A673 (cell line): ENCODE measurements around the gene IQGAP2. TPM values are rescaled to one million over a fixed set of nuclear protein-coding genes. Genes with fewer than 3 reads are reported as not detected.
A peak's percentile ranks its signal among the peaks of the same experiment; 100 is the strongest.

Experiments used
- BruUV-seq: library from RNA; stranded (reverse); fragments of 400-500 nt; replicated peaks from 2 replicates; lab custom pipeline; 2021; lab: Mats Ljungman, UMichigan
- CTCF ChIA-PET: fragments of 300-600 bp; sonication (Branson Sonifier 250); formaldehyde crosslinking; loops from one replicate; lab custom pipeline; 2022; ENCODE audit warnings: antibody characterized with exemption; lab: Charles Lee
- POLR2A ChIA-PET: fragments of 300-600 bp; sonication (Branson Sonifier 250); formaldehyde crosslinking; loops from one replicate; lab custom pipeline; 2022; ENCODE audit warnings: antibody characterized with exemption; ENCODE audit not compliant: low non-redundant PET; lab: Charles Lee
- DNase-seq: peaks from one replicate; pipeline ENCODE4 v3.0.0-alpha.2; 2015; ENCODE audit warnings: low spot score
- H3K27ac ChIP-seq: fragments of 200-600 bp; sonication (generic); 2 replicates; pipeline ENCODE4 v1.5.1; 2016; ENCODE audit warnings: mixed run types, low read depth, mild to moderate bottlenecking, mixed read lengths, antibody characterized with exemption, low read length; ENCODE audit not compliant: poor library complexity, severe bottlenecking
- H3K27me3 ChIP-seq: fragments of 200-600 bp; sonication (generic); replicated peaks from 2 replicates; pipeline ENCODE4 v1.6.1; 2017; ENCODE audit warnings: mixed run types, low read depth, mild to moderate bottlenecking, mixed read lengths, antibody characterized with exemption, low read length; ENCODE audit not compliant: insufficient read depth, poor library complexity
- H3K36me3 ChIP-seq: fragments of 200-600 bp; sonication (generic); 2 replicates; pipeline ENCODE4 v1.6.1; 2016; ENCODE audit warnings: mixed run types, mild to moderate bottlenecking, mixed read lengths, antibody characterized with exemption, low read length; ENCODE audit not compliant: insufficient read depth, poor library complexity, severe bottlenecking
- H3K4me1 ChIP-seq: fragments of 200-600 bp; sonication (generic); 2 replicates; pipeline ENCODE4 v1.6.1; 2017; ENCODE audit warnings: mixed run types, mild to moderate bottlenecking, mixed read lengths, antibody characterized with exemption, low read length; ENCODE audit not compliant: insufficient read depth, poor library complexity, severe bottlenecking
- H3K4me3 ChIP-seq: fragments of 200-600 bp; sonication (generic); 2 replicates; pipeline ENCODE4 v1.5.1; 2016; ENCODE audit warnings: low read depth, mixed run types, mild to moderate bottlenecking, mixed read lengths, low read length; ENCODE audit not compliant: poor library complexity, severe bottlenecking
- H3K9me3 ChIP-seq: fragments of 200-600 bp; sonication (generic); 2 replicates; pipeline ENCODE4 v1.6.1; 2016; ENCODE audit warnings: mixed run types, low read depth, mild to moderate bottlenecking, mixed read lengths, antibody characterized with exemption, low read length; ENCODE audit not compliant: poor library complexity, severe bottlenecking
- EZH2 ChIP-seq: fragments of 200-600 bp; sonication (generic); IDR thresholded peaks from 2 replicates; pipeline ENCODE4 v1.6.1; 2017; ENCODE audit warnings: borderline replicate concordance, low read depth, mild to moderate bottlenecking, mixed read lengths, antibody characterized with exemption, low read length; ENCODE audit not compliant: poor library complexity, severe bottlenecking
- intact Hi-C: fragments of 100-400 bp; cut with micrococcal nuclease; formaldehyde crosslinking; loops from one replicate; pipeline ENCODE4 v1.10.0; 2022; ENCODE audit not compliant: unreplicated experiment
- total RNA-seq: library from RNA; stranded (reverse); gene quantifications from 2 replicates; pipeline ENCODE4 v1.2.3, GENCODE V29; 2021
- TF ChIP-seq, protein P1 (sequence below): fragments of 300-800, 200-600 bp; sonication (generic); conservative IDR thresholded peaks from 2 replicates; pipeline ENCODE4 v1.5.1; 2017; ENCODE audit warnings: low read depth, mild to moderate bottlenecking, antibody characterized with exemption, low read length, moderate library complexity, mixed read lengths

The IQGAP2 gene
- total RNA-seq, 1 experiment from 2014 or later = 26.8 TPM

GRCh38 chr5:76363352-76364225 lies 39.5 kb upstream of the IQGAP2 start:
- no TSS peak for BruUV-seq
- intact Hi-C loops = no loop called here

DNA sequence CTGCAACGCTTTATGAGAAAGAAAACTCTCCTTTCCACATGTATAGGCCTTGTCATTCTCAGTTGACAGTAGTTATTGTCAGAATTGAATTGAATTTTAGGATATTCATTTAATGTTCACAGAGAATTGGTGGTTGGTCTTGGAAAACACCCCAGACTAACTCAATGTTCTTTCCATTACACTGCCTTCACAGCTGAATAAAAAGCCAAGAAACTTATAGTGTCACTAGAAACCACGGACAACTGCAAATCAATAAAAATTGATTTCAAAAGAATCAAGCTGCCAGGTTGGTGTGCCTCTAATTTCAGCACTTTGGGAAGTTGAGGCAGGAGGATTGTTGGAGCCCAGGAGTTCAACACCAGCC lies 38.9 kb upstream of the IQGAP2 start:
- Histone ChIP-seq H3K4me3 (no peak overlapping the region), H3K27me3 (no peaks in the 10 kb centered on the region), H3K36me3 (no peaks in the 10 kb centered on the region), H3K27ac (no peak overlapping the region), H3K9me3 (no peaks in the 10 kb centered on the region), H3K4me1 (peaks cover 9% of the 10 kb centered on the region)
- intact Hi-C loops = no loop called here
- DNase-seq = no peak
- TF ChIP-seq, protein P1, sequence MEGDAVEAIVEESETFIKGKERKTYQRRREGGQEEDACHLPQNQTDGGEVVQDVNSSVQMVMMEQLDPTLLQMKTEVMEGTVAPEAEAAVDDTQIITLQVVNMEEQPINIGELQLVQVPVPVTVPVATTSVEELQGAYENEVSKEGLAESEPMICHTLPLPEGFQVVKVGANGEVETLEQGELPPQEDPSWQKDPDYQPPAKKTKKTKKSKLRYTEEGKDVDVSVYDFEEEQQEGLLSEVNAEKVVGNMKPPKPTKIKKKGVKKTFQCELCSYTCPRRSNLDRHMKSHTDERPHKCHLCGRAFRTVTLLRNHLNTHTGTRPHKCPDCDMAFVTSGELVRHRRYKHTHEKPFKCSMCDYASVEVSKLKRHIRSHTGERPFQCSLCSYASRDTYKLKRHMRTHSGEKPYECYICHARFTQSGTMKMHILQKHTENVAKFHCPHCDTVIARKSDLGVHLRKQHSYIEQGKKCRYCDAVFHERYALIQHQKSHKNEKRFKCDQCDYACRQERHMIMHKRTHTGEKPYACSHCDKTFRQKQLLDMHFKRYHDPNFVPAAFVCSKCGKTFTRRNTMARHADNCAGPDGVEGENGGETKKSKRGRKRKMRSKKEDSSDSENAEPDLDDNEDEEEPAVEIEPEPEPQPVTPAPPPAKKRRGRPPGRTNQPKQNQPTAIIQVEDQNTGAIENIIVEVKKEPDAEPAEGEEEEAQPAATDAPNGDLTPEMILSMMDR = no peak
- TF ChIP-seq EZH2 = no peak
- ChIA-PET POLR2A (no interaction called here), CTCF (no interaction called here)
- no TSS peak for BruUV-seq

More at GRCh38 chr5:76363352-76364225, 39.5 kb upstream of the IQGAP2 start:
- POLR2A ChIA-PET = interaction anchor here (0.5 kb wide), 1 partner anchor 926 kb away, joined by 6 read pairs; no protein-coding TSS in a partner anchor
- no peaks in the 10 kb centered on the region for H3K27me3 ChIP-seq
- H3K27ac ChIP-seq = no peak overlapping the region
- H3K9me3 ChIP-seq = no peaks in the 10 kb centered on the region
- no peak for TF ChIP-seq EZH2
- TF ChIP-seq, protein P1 = no peak
- CTCF ChIA-PET = interaction anchor here (0.6 kb wide), 1 partner anchor 208 kb away, joined by 3 read pairs; no protein-coding TSS in a partner anchor
- DNase-seq = peak; percentile 71
- H3K4me3 ChIP-seq = no peak overlapping the region
- H3K36me3 ChIP-seq = no peaks in the 10 kb centered on the region
- peaks cover 9% of the 10 kb centered on the region for H3K4me1 ChIP-seq

- Histone ChIP-seq H3K36me3 (no peaks in the 10 kb centered on the region), H3K4me1 (peaks cover 9% of the 10 kb centered on the region), H3K4me3 (no peak overlapping the region), H3K27ac (no peak overlapping the region), H3K27me3 (no peaks in the 10 kb centered on the region), H3K9me3 (no peaks in the 10 kb centered on the region)
- TF ChIP-seq, protein P1 = no peak
- TF ChIP-seq EZH2 = no peak
- ChIA-PET CTCF (no interaction called here), POLR2A (no interaction called here)
- no TSS peak for BruUV-seq
- intact Hi-C loops = no loop called here
- DNase-seq = no peak
Measured at GRCh38 chr5:76365561-76365960, 37.5 kb upstream of the IQGAP2 start.
